Measurements from ENCODE around the gene PDE4B.

Gene PDE4B

DNA sequence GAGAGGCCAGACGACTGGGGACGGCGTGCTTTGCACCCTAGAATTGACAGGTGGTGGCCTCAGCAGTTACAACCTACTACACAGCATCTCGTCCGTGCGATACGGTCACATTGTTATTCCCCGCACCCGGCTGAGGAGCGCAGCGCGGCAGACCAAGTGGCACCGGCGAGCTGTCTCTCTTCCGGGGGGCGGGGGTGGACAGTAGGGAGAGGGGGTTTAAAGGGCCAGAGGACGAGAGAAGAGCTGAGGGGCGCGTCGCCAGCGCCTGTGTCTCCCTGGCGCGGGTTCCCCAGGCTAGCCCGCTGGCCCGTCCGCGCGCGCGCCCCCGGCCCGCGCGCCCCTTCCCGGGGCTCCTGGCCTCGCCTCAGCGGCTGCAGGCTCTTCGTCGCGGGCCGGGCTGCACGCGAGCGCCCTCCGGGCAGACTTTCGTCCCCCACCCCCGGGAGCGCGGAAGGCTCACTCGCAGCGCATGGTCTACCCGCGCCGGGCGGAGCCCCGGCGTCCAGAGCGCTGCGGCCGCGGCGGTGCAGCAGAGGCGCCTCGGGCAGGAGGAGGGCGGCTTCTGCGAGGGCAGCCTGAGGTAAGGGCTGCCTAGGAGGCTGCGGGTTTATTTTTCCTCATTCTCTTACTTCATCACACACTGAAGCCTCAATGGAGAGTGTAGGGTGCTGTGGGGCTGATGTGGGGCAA, at the start of gene PDE4B:
TSS of gene PDE4B (plus strand) at position 227 of the 690 bp plus-strand sequence.
- no peak for DNase-seq (ENCODE audit: low read depth)

DNA sequence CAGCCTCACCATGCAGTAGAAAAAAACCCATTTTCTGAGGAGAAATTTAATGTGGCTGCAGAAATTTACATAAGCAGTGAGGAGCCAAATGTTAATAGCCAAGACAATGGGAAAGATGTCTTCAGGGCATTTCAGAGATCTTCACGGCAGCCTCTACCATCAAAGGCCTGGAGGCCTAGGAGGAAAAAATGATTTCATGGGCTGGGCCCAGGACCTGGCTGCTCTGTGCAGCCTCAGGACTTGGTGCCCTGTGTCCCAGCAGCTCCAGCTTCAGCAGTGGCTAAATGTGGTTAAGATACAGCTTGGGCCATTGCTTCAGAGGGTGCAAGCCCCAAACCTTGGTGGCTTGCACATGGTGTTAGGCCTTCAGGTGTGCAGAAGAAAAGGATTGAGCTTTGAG, 48.0 kb upstream of the PDE4B start:
- DNase-seq (ENCODE audit: low read depth): no peak

DNA sequence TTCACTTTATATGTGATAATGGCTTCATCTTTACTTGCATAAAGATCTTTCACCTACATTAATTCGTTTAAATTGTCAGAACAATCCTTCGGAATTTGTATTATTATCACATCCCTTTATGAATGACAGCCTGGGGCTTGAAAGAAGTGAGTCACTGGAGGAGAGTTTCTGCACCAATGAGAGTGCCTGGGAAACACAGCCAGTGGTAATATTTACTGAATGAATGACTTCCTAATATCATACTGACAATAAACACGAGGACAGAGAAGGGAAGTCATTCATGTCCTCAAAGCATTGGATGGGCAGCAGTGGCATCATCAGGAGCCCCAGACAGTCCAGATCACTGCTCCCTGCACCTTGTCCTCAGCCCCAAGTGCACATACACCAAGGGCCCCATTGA, 40.7 kb upstream of the PDE4B start:
- no peak for DNase-seq (ENCODE audit: low read depth)

DNA sequence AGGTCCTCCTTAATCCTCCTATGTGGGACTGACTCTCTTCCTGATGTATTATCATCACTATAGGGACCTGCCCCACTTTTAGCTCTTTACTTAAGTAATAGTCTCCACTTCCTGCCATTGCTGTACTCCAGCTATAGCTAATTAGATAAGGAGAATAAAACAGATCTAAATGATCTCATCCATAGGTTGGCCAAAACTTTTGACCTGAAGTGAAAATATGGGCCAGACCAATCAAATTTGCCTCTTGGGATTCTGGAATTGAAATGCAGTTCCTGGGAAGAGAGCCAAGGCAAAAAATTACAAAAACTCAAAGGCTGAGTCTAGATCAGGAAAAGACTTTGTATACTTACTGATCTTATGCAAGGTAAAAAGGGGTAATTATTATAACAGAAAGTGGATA, 36.1 kb upstream of the PDE4B start:
- no peak for DNase-seq (ENCODE audit: low read depth)

DNA sequence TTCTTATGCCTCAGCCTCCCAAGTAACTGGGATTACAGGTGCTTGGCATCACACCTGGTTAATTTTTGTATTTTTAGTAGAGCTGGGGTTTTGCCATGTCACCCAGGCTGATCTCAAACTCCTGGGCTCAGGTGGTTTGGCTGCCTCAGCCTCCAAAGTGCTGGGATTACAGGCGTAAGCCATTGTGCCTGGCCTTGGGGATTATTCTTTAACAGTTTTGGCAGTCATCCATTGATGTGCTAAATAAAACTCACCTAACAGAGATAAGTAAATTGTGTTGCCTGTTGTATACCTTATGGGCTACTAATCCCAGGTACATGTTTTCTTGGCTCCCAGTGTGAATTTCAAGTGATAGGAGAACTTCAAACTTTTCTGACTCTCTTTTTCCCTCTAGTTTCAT, 35.2 kb upstream of the PDE4B start:
- DNase-seq (ENCODE audit: low read depth): no peak

DNA sequence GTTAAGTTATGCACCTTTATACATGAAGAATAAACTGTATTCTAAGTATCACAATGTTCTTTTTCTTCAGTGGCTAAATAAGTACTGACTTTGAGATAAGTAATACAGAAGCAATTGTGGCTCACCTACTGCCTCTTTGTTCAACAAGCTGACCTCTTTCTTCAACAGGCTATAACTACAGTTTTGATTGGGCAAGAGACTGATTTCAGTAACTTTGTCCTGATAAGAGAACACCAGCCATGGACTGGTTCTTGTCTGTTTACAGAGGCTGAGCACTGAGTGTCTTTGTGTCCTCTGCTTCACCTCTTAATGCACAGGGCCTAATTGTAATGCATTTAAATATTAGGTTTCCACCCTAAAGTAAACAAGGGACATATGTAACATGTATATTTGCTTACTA, 34.6 kb upstream of the PDE4B start:
- DNase-seq (ENCODE audit: low read depth): no peak

DNA sequence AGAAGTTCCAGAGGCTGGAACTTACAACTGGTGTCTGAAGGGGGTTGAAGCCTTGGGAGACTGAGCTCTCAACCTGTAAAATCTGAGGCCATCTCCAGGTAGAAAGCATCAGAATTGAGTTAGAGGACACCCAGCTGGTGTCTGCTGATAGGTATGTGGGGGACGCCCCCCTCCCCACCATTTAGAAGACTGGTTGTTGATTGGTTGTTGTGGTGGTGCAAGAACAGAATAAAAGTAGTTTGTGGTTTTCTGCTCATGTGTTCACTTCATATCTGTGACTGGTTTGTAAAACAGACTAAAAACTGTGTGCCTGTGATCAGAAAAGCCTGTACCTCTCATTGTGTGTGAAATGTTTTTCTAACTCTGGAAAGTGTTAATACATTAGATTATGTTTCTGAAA, 33.2 kb upstream of the PDE4B start:
- no peak for DNase-seq (ENCODE audit: low read depth)

DNA sequence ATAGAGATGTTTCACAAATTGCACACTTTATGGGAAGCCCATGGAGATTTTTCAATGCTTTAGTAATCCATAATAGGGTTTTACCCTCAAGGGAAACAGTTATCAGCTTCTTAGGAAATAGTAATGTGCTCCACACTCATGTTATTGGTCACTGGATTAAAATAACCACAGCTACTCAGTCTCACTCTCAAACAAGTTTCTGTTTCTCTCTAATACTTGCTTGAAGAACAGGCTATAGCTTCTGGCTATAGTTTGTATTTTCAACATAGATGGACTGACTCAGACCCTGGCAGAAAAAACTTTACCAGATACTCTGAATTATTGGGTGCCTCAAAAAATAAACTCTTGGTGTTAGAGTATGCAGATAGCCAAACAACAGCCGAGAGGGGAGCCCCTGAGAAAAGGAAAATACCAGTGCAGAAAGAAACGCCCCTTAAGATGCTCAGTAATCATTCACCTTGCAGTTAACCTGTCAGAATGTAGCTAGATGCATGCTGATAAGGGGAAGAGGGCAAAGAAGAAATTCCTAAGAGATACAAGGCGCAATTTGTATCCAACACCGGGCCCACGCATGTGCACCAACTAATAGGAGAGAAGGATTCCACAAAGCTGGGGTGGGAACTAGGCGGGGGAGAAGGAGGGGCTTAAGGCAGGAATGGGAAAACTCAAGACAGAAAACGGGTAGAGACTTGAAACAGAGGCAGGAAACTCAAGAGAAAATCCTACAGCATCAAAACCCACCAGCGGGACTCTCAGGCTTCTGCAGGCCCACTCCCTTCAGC, 30.4 kb upstream of the PDE4B start:
- no peak for DNase-seq (ENCODE audit: low read depth)

DNA sequence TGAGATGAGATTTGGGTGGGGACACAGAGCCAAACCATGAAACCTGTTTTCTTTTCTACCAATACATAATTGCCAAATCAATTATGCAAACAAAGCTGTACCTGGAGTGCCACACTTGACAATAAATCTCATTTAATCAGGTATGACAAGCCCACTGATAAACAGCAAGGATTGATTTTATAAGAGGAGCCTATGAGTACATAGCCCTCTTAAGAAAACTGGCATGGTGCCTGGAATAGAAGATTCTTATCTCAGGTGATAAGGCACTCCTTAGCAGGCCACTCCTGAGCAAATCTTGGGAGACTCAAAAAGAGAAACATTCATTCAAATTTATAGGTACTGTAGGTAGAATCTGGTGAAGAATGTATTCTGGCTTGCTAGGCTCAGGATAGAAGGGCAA, 28.6 kb upstream of the PDE4B start:
- DNase-seq (ENCODE audit: low read depth): no peak

DNA sequence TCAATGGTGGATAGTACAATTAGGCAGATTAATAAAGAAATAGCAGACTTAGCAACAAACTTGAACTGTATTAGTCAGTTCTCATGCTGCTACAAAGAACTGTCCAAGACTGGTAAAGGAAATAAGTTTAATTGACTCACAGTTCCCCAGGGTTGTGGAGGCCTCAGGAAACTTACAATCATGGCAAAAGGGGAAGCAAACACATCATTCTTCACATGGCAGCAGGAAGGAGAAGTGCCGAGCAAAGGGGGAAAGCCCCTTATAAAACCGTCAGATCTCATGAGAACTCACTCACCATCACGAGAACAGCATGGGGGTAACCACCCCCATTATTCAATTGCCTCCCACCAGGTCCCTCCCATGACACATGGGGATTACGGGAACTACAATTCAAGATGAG, 27.1 kb upstream of the PDE4B start:
- DNase-seq (ENCODE audit: low read depth): no peak

DNA sequence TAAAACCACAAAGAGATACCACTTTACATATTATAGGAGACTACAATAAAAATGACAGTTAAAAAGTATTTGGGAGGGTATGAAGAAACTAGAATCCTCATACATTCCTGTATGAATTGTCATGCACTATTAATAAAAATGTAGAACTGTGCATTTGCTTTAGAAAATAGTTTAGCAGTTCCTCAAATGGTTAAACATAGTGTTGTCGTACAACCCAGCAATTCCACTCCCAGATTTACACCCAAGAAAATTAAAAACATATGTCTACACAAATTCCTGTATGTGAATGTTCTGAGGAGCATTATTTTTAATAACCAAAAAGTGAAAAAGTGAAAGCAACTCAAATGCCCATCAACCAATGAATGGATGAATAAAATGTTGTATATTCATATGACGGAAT, 23.1 kb upstream of the PDE4B start:
- DNase-seq (ENCODE audit: low read depth): no peak

DNA sequence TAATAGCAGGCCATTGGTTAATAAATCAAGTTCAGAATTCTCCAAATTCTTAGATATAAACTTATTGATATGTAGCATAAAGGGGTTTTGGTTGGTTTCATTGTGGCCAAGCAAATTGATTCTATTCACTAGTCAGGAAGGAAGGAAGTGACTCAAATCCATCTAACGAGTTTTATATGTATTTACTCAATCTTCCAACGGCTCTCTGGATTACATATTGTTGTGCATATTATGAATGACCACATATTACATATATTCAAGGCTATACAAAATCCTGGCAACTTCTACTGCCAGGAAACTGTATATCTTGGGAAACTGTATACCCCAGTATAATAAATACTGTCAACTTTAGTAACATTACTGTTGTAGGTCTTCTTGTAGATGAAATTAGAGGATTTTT, 20.1 kb upstream of the PDE4B start:
- no peak for DNase-seq (ENCODE audit: low read depth)

DNA sequence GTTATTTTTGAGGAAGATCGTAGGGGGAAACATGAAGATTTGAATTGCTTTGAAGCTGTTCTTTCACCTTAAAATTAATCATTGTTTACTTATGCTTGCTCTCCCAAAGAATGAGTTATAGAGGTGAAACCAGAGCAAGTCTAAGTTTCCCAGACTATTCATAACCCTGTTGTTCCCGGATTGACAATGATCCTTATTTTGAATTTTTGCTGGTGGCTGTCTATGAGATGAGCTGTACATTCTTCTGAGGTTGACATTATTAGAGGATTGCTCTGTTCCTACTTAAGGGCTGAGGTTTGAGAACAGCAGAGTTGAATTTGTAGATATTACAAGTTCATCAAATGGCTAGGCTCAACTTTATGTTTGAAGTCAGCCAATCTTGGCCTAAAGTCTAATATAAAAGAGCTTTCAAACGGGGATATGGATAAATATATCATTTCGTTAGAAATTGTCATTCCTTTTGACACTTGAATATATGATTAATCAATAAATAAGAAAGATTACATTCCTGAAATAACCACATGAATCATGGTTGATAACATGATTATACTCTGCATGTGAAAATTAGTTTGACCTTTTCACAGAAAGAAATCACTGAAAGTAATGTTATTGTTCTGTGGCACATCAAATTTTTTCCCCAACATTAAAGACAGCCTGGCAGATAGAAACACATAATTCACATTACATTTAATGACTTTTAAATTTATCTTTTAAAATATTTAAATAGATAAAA, 19.1 kb upstream of the PDE4B start:
- no peak for DNase-seq (ENCODE audit: low read depth)

DNA sequence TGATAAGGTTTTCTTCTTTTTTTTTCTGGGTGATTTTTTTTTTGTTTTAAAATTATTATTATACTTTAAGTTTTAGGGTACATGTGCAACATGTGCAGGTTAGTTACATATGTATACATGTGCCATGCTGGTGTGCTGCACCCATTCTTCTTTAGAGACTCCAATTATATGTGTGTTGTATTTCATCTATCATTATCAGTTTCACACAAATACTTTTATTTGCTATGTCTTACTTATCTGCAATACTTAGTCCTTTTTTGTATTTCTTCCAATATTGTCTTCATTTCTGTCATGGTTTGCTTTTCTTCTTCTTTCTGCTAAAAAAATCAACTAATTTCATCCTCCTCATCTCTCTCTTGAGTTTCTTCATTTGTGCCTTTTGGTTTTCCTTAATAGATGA, 3.9 kb upstream of the PDE4B start:
- no peak for DNase-seq (ENCODE audit: low read depth)

DNA sequence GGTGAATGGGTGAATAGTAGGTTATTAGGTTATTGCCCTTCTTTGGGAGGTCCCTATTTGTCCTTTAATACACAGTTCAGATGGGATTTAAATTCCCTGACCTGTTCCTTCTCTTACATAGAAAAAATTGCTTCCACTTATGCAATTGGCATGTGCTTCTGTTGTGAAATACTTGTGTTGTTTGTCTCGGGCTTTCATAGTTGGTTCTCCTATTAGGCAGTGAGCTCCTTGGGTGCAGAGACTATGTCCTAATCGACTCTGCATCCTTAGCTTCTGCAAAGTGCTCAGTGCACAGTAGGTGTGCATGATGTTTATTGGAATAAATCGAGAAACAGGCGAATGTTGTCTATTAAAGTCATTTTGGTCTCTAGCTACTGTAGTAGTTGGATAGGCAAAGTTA, 1.3 kb upstream of the PDE4B start:
- no peak for DNase-seq (ENCODE audit: low read depth)

DNA sequence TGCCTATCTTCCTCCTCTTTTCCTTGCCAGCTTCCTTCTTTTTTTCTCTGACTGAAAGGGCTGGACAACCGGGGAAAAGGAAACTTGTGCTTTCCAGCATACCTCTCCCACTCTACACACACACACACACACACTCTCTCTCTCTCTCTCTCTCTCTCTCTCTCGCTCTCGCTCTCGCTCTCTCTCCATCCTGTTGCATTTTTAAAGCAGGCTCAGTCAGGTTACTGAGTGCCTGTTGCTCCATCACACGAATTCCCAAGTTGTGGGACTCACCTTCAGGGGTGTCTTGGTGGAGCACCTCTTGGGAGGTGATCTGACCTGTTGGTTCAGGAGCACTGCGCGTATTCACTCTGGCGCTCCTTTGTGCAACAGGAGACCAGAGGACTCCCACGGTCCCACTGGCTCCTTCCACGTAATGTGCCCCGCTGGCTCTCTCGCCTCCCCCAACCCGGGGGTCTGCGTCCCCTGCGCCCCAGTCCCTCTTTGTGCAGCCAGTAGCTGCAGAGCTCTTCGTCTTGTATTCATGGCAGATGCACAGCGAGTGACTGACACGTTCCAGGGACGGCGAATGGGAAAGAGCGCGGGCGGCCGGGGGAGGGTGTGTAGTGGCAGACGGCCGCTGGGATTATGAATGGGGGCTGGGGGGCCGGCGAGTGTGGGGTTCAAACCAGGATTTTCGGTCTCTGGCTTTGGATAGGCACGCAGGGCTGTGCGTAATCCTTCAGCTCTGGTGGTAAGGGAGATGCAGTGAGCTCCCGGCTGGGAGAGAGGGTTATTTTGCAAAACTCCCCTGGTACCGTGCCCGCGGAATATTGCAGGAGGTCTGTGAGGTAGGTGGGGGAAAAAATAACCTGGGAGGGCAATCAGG, 660 bp upstream of the PDE4B start:
- no peak for DNase-seq (ENCODE audit: low read depth)

DNA sequence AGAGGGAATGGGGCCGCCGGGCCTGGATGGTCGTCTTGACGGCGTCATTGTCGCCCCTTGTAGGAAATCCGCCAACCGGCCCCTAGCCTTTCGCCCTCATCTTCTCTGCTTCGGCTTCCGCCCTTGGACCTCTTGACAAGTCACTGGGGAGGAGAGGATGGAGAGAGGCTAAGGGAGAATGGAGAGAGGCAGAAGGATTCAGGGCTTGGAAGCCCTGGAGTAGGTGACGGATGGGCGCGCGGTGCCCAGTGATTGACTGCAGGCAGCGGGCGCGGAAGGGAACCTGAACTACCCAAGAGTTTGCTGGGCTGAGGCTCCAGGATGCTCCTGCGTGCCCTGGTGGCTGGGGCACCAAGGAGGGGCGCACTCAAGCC, 651 bp downstream of the PDE4B start:
- no peak for DNase-seq (ENCODE audit: low read depth)

DNA sequence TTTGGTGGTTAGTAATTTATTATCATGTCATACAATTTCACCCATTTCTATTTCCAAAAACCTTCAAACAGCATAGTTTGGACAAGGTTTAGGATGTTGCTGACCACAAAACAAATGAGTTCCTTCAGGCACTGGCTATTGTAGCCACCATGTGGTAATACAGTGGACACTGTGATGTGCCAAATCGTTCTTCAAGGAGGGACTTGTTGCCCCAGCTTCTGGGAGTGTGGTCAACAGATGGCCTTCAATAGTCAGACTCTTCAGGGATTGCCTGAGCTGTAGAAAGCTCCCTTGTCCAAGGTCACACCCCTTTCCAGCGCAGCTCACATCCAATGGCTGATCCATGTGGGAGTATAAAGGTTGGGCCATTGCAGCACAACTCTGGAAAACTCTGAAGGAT, 2.6 kb downstream of the PDE4B start:
- no peak for DNase-seq (ENCODE audit: low read depth)

DNA sequence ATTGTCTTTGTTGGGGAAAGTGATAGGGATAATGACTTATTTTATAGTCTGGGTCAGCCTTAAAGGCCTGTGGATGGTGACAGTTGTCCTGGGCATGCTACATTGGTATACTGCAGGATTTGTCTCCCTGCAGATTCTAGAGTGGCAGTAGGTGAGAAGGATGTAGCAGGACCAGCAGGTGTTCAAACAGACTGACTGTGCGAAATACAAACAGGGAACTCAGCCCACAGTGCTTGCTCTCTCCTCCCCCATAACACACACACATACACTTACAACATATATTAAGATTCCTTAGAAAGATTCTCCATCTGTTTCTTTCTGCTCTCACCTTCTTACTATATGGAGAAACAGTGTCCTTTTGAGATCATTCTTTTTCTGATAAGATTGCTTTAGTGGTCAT, 6.9 kb downstream of the PDE4B start:
- no peak for DNase-seq (ENCODE audit: low read depth)

DNA sequence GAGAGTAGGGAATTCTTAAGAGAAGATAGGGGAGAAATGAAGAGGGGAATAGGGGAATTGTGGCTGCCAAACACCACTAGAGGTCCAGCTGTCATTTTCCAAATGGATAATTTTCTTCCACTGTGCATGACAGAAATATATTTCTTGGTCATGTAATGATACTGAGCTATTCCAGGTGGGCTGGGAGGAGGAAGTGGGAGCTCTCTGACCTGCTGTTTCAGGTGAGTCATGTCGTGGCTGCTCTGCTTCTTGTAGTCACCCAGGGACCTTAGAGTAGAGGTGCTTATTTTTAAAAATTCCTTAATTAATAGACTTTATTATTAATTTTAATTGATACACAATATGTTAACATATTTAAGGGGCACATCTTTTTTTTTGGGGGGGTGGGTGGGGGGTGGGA, 11.9 kb downstream of the PDE4B start:
- no peak for DNase-seq (ENCODE audit: low read depth)

DNA sequence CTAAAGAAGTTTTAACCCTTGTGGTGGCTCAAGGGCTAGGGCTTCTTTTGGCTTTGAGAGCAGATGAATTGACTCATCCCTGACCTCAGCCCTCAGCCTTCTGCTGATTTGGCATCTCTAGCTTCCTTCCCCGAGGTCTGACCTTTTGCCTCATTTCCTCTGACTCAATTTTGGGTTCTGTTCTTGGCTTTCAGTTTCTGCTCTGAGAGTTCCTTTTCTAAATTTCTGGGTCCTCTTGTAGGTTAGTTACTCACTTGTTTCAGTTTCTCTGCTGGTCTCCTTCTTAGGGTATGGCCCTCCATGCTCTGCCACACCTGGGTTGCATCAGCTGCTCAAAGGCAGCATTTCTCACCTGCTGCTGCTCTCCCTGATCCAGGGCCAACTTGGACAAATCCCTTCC, 19.4 kb downstream of the PDE4B start:
- peak; percentile 3 for DNase-seq (ENCODE audit: low read depth)

DNA sequence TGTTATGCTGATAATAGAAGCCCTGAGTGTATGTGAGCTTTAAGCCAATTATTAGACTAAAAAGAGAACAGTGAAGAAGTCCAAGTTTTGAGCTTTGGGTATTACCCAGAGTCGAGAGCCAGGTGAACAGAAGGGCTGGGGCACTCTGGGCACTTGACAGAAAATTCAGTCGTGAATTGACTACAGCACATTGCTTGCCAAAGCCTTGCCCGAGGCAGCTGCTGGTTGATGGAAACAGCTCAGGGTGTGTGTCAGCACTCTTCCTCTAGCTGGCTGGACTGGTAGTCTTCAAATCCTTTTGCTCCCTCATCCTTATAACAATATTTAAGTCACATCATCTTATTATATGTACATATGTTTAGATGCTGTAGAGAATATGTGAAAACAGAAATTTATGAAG, 21.3 kb downstream of the PDE4B start:
- DNase-seq (ENCODE audit: low read depth): no peak

Measured in stimulated activated CD4-positive, alpha-beta T cell treated with anti-CD3 and anti-CD28 coated beads, Interleukin-2, amount 100 ng/mL, for 4 hours (primary cell).